Ishikawa (cell line): Measurements from ENCODE around the gene CORT.

Experiments used
- CEBPB ChIP-seq: IDR thresholded peaks from 2 replicates; pipeline ENCODE4 v1.6.1; 2012
- CREB1 ChIP-seq: IDR thresholded peaks from 2 replicates; pipeline ENCODE4 v1.6.1; 2012; ENCODE audit warnings: low read depth
- EGR1 ChIP-seq: IDR thresholded peaks from 2 replicates; pipeline ENCODE4 v1.6.1; 2012
- EP300 ChIP-seq: IDR thresholded peaks from 2 replicates; pipeline ENCODE4 v1.6.1; 2012; ENCODE audit warnings: borderline replicate concordance
- FOXM1 ChIP-seq: IDR thresholded peaks from 2 replicates; pipeline ENCODE4 v1.6.1; 2012; ENCODE audit warnings: low read depth, borderline replicate concordance
- NFIC ChIP-seq: IDR thresholded peaks from 2 replicates; pipeline ENCODE4 v1.6.1; 2012
- RAD21 ChIP-seq: IDR thresholded peaks from 2 replicates; pipeline ENCODE4 v1.6.1; 2012; ENCODE audit warnings: low read depth
- TAF1 ChIP-seq: IDR thresholded peaks from 2 replicates; pipeline ENCODE4 v1.6.1; 2012; ENCODE audit warnings: low read depth, mild to moderate bottlenecking
- TCF12 ChIP-seq: IDR thresholded peaks from 2 replicates; pipeline ENCODE4 v1.6.1; 2012; ENCODE audit warnings: low read depth
- TEAD4 ChIP-seq: IDR thresholded peaks from 2 replicates; pipeline ENCODE4 v1.6.1; 2012
- YY1 ChIP-seq: IDR thresholded peaks from 2 replicates; pipeline ENCODE4 v1.6.1; 2012; ENCODE audit warnings: low read depth
- ZBTB7A ChIP-seq: IDR thresholded peaks from 2 replicates; pipeline ENCODE4 v1.6.1; 2012; ENCODE audit warnings: low read depth
- TF ChIP-seq, protein P1 (sequence below): IDR thresholded peaks from 2 replicates; pipeline ENCODE4 v1.6.1; 2012
- TF ChIP-seq, protein P2 (sequence below): IDR thresholded peaks from 2 replicates; pipeline ENCODE4 v1.6.1; 2012
- TF ChIP-seq, protein P3 (sequence below): IDR thresholded peaks from 2 replicates; pipeline ENCODE4 v1.6.1; 2012; ENCODE audit warnings: low read depth, mild to moderate bottlenecking

CORT gene

DNA sequence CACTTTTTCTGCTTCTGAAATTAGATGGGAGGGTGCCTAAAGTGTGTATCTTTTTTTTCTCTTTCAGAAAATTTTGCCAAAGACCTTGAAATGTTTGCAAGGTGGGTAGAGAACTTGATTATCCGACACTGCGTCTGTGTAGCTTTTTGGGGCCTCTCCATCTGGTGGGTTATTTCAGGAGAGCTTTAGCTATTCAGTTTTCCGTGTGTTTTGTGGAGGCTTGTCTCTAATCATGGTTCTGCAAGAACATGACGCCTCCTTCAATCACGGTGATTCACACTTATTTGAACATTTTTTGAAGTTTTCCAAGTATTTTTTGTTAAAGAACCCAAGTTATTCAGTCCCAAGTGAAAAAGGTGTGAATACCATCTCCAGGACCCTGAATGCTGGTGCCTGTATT lies 15.2 kb upstream of the CORT start:
- TF ChIP-seq EGR1 (no peak), TAF1 (no peak), NFIC (no peak), EP300 (no peak), CREB1 (no peak), TEAD4 (no peak), RAD21 (no peak), CEBPB (no peak), TCF12 (no peak), FOXM1 (no peak), YY1 (no peak), ZBTB7A (no peak)
- TF ChIP-seq, protein P1, sequence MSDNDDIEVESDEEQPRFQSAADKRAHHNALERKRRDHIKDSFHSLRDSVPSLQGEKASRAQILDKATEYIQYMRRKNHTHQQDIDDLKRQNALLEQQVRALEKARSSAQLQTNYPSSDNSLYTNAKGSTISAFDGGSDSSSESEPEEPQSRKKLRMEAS: no peak
- TF ChIP-seq, protein P2, sequence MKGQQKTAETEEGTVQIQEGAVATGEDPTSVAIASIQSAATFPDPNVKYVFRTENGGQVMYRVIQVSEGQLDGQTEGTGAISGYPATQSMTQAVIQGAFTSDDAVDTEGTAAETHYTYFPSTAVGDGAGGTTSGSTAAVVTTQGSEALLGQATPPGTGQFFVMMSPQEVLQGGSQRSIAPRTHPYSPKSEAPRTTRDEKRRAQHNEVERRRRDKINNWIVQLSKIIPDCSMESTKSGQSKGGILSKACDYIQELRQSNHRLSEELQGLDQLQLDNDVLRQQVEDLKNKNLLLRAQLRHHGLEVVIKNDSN: no peak
- TF ChIP-seq, protein P3, sequence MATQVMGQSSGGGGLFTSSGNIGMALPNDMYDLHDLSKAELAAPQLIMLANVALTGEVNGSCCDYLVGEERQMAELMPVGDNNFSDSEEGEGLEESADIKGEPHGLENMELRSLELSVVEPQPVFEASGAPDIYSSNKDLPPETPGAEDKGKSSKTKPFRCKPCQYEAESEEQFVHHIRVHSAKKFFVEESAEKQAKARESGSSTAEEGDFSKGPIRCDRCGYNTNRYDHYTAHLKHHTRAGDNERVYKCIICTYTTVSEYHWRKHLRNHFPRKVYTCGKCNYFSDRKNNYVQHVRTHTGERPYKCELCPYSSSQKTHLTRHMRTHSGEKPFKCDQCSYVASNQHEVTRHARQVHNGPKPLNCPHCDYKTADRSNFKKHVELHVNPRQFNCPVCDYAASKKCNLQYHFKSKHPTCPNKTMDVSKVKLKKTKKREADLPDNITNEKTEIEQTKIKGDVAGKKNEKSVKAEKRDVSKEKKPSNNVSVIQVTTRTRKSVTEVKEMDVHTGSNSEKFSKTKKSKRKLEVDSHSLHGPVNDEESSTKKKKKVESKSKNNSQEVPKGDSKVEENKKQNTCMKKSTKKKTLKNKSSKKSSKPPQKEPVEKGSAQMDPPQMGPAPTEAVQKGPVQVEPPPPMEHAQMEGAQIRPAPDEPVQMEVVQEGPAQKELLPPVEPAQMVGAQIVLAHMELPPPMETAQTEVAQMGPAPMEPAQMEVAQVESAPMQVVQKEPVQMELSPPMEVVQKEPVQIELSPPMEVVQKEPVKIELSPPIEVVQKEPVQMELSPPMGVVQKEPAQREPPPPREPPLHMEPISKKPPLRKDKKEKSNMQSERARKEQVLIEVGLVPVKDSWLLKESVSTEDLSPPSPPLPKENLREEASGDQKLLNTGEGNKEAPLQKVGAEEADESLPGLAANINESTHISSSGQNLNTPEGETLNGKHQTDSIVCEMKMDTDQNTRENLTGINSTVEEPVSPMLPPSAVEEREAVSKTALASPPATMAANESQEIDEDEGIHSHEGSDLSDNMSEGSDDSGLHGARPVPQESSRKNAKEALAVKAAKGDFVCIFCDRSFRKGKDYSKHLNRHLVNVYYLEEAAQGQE: no peak

DNA sequence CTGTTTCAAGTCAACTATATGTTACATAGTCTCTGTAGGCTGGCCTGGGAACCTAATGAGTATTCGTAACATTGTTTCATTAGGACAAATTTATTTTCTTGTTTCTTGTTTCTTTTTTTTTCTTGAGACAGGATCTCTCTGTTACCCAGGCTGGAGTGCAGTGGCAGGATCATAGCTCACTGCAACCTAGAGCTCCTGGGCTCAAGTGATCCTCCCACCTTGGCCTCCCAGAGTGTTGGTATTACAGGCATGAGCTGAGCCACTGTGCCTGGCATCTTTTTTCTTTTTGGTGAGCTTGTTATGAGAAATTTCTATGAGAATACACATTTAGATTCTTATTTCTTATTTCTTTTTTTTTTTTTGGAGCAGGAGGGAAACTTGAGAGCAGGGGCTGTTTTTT lies 12.8 kb upstream of the CORT start:
- TF ChIP-seq, protein P3: no peak
- TF ChIP-seq TEAD4 (no peak), ZBTB7A (no peak), TCF12 (no peak), EGR1 (no peak), CEBPB (no peak), FOXM1 (no peak), NFIC (no peak), EP300 (no peak), CREB1 (no peak), TAF1 (no peak), RAD21 (no peak), YY1 (no peak)
- TF ChIP-seq, protein P1: no peak
- TF ChIP-seq, protein P2: no peak

DNA sequence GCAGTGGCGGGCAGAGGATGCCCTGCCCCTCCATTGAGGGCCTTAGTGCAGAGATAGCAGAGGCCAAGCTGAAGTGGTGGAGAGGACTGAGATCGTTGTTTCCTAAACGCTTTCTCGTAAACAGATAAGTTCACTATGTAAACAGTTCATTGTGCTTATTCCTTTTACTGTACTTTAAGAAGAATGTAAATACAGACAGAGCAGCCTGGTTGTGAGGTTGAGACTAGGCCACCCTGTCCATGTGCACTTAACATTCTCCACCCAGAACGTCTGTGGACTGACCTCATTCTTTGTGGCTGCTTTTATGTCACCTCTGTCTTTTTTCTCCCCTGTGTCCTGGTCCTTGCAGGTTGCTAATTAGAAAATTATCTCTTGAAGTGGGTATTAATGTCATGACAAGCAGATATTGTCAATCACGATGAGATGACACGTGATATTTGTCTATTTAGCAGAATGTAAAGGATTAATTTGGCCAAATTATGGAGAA lies 11.1 kb upstream of the CORT start:
- TF ChIP-seq, protein P2: no peak
- TF ChIP-seq, protein P3: no peak
- TF ChIP-seq ZBTB7A: no peak
- TF ChIP-seq, protein P1: no peak
- TF ChIP-seq EGR1: no peak
- no peak for TF ChIP-seq NFIC
- no peak for TF ChIP-seq TAF1
- TF ChIP-seq TCF12: no peak
- TF ChIP-seq CEBPB: no peak
- no peak for TF ChIP-seq RAD21
- TF ChIP-seq CREB1: no peak
- no peak for TF ChIP-seq EP300
- no peak for TF ChIP-seq FOXM1
- TF ChIP-seq YY1: no peak

DNA sequence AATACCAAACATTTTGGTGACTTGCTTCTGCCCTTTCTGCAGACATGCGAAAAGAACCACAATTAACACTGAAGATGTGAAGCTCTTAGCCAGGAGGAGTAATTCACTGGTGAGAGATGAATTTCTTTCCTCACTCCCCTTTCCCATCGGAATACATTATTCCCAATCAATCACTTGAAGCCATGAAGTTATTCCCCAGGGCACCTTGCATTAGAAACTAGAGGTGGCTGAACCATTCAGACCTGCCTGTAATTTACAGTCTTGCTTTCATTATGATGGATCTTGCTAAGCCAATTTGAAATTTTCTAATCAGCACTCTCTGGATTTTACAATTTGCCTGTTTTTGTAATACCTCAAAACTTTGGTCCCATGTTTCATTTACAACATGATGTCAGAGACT lies 9.5 kb upstream of the CORT start:
- TF ChIP-seq, protein P3: no peak
- TF ChIP-seq CEBPB (no peak), EP300 (no peak), FOXM1 (no peak), EGR1 (no peak), ZBTB7A (no peak), TEAD4 (no peak), YY1 (no peak), TAF1 (no peak), NFIC (no peak), CREB1 (no peak), TCF12 (no peak), RAD21 (no peak)
- TF ChIP-seq, protein P2: no peak
- TF ChIP-seq, protein P1: no peak
